NCI-H128 (cell line): ENCODE data around the gene AGRP.

Source experiments
- DNase-seq: peaks from one replicate; lab custom pipeline; 2025; ENCODE audit not compliant: unreplicated experiment; lab: John Stamatoyannopoulos, UW

Gene AGRP

DNA sequence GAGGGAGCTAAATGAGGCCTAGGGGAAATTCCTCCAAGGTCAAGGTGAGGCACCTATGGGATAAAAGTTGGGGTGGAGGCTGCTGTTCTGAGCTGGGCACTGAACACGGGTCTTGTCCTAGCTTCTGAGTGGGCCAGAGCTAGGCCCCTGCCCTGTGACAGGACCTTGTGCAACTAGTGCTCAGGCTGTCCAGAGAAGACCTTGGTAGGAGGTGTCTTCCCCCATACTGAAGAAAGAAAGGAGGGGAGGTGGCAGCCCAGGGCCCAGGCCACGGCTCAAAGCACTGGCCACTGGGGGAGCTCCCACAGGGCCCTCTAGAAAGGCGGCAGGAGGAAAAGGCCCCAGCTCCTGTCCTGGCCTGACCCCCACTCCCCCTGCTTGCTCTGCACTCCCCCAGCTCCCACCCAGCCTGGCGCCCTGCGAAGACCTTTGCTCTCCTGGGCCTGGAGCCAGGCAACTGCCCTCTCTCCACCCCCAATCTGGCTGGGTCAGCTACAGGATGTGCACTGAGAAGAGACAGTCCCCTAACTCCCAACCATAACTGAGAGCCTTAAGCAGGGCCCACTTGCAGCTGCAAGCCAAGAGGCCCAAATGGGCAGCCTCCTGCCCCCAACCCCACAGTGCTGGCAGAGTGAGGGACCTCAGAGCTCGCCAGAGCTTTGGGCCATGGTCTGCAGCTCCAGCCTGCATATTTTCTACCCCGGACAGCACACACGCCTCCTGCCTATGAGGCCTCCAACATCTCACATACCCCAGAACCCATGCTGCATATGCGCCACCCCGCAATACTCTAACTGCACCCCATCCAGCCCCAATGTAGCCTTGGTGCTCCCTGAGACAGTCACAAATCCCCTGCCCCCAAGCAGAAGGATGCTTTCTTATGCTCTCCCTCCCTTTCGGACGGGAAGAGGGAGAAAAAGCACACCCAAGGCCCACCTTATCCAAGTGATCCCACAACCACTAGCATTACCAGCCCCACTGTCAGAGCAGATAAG lies 37.1 kb downstream of the AGRP start:
- DNase-seq = no peak

GRCh38 chr16:67445441-67445912 lies 37.9 kb downstream of the AGRP start:
- DNase-seq = no peak

- DNase-seq = no peak
These were observed 38.3 kb downstream of the AGRP start for GRCh38 chr16:67445126-67445426.

GRCh38 chr16:67444259-67445125 lies 38.9 kb downstream of the AGRP start:
- DNase-seq = no peak

DNA sequence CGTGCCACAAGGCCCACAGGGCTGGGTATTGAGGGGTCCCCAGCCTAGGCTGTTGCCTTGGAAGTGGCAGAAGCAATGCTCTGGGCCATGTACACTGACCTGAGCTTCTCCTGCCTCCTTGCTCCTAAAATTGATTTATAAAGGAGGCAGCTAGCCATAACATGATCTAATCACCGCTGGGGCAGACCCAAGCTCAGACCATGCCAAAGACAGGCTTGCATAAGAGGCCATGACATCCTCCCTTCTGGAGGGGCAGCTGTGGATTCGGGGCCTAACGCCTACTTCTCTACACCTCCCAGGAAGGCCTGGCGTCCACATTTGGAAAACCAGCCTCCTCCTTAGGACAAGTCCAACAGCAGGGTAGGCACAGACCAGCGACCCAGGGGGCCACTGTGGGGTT lies 40.1 kb downstream of the AGRP start:
- DNase-seq = no peak

DNA sequence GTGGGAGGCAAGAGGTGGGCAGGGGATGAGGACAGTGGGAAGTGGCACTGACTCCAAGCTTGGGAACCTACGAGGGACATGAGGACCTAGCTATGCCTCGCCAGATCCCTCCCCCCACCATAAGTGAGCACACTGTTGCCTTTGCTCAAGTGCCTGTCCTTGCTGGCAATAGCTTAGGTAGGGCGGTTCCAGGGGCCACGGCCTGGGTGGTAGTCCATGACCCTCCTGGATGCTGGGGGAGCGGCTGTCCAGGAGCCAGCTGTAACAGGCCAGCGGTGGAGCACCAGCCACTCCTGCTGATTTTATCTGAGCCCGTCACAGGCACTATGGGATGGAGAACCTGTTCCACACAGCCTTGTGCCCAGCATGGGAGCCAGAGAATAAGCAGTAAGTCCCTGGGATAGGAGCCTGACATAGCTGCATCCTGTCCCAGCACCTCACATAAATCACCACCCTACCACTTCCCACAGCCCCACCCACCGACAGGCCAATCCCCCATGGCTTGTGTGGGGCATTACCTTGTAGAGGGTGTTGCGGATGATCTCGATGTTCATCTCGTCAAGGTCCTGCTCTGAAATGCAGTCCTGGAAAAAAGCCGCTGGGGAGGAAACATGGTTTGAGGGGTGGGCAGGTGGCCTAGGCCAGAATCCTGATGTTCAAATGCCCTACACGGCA lies 40.6 kb downstream of the AGRP start:
- DNase-seq = no peak

DNA sequence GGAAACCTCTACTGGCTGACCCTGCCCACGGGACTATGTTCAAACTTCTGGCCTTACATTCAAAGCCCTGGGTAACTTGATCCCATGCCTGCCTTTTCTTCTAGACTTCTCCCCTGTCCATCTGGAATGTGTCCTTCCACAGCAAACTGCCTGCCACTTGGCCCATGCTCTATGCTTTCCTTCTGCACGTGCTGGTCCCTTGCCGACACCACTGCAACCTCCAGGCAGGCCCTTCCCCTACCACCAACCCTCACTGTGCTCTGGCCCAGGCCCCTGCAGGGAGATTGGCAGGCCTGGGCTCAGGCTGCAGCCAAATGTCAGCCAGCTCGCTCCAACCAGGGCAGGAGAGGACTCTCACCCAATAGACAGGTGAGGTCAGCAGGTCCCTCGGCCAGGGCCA lies 41.4 kb downstream of the AGRP start:
- DNase-seq = no peak

DNA sequence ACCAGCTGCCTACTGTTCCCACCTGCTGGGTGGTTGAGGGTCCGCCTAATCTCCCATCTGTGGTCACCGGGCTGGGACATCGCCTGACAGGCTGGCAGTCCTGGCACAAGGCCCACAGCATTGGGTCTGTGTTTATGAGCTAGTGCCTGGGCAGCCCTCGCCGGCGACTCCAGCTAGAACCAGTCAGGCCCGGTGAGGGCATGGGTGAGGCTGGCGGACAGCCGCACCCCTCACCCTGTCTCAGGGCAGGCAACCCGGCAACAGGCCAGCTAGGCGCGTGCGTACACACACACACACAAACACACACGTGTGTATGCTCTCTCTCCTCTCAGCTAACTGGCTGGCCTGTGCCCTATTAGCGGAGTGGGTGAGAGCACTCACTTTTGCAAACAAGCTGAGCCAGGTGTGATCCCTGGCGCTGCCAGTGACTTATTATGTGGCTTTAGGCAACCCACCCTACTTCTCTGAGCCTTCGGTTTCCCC lies 42.0 kb downstream of the AGRP start:
- DNase-seq = peak; percentile 65

GRCh38 chr16:67438824-67439393 lies 44.4 kb downstream of the AGRP start:
- no peak for DNase-seq

DNA sequence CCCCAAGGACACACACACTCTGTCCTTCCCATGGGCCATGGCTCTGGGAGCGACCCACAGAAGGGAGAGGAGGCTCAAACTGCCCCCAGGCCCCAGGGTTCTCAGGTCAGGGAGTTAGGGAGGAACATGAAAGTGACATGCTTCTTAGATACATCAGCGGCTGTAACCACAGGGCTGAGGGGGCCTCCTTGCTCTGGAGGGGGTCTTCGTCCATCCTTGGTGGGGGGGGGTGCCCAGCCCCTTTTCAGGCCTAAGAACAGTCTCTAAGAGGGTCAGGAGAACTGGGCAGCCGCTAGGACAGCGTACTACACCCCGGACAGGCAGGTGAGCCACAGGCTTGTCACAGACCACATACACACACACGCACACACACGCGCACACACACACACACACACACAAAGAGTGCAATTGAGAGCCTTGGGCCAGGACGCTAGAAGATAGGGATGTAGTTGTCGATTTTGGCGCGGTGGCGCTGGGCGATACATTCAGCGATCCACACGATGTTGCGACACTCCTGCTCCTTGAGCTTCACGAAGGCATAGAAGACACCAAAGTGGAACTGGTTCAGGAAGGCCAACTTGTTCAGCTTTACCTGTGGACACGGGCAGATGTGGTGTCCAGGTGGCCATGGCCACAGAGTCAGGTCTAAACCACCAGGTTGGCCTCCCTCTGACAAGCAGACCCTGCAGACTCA lies 45.1 kb downstream of the AGRP start:
- no peak for DNase-seq

DNA sequence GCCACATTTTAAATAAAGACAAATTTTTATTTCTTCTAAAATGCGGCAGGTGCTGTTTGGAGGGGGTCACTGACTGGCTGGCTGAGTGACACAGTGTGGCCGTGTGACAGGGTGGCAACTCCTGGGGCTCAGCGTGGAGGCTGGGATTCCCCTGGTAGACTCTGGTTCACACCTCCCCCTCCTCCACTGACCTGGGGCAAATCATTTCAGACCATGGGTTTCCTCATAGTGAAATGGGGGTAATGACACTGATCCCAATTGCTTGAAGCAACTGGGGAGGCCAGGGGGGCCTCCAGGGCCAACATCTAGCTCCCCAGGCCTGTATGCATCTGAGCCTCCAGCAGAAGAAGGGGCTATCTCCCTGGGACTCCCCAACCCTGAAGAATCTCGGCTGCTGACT lies 45.8 kb downstream of the AGRP start:
- DNase-seq = no peak

DNA sequence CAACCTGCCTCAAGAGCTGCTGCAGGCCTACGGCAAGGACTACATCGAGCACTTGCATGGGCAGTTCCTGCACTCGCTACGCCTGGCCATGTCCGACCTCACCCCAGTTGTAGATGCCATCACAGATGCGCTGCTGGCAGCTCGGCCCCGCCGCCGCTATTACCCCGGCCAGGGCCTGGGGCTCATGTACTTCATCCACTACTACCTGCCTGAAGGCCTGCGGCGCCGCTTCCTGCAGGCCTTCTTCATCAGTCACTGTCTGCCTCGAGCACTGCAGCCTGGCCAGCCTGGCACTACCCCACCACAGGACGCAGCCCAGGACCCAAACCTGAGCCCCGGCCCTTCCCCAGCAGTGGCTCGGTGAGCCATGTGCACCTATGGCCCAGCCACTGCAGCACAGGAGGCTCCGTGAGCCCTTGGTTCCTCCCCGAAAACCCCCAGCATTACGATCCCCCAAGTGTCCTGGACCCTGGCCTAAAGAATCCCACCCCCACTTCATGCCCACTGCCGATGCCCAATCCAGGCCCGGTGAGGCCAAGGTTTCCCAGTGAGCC lies 46.6 kb downstream of the AGRP start:
- no peak for DNase-seq

DNA sequence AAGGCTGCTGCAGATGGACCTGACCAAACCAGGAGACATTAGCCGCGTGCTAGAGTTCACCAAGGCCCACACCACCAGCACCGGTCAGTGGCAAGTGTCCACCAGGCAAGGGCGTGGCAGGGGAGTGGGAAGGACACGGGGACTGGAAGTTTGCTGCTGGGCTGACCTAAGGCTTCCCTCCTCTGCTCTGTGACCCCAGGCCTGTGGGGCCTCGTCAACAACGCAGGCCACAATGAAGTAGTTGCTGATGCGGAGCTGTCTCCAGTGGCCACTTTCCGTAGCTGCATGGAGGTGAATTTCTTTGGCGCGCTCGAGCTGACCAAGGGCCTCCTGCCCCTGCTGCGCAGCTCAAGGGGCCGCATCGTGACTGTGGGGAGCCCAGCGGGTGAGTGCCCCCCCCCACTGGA lies 47.6 kb downstream of the AGRP start:
- DNase-seq = no peak

GRCh38 chr16:67433131-67433719 lies 50.1 kb downstream of the AGRP start:
- DNase-seq = no peak
